ENCODE data around the gene SOWAHD.
"Not testable (repeated sequence)": the region's sequence is repeated elsewhere in the genome, so short reads cannot be mapped to it uniquely, and the experiment has no call there.

Gene SOWAHD

DNA sequence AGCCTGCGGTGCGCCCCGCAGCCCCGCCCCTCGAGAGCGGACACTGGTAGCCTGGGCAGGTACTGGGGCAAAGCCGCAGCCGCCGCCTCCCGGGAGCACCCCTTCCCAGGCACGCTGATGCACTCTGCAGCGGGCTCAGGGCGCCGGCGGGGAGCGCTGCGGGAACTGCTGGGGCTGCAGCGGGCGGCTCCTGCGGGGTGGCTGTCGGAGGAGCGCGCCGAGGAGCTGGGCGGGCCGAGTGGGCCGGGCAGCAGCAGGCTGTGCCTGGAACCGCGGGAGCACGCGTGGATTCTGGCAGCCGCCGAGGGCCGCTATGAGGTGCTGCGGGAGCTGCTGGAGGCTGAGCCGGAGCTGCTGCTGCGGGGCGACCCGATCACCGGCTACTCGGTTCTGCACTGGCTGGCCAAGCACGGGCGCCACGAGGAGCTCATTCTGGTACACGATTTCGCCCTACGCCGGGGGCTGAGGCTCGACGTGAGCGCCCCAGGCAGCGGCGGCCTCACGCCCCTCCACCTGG is 401 bp downstream of the SOWAHD start:
- no peak for DNase-seq (ENCODE audit: low read depth, low spot score)

DNA sequence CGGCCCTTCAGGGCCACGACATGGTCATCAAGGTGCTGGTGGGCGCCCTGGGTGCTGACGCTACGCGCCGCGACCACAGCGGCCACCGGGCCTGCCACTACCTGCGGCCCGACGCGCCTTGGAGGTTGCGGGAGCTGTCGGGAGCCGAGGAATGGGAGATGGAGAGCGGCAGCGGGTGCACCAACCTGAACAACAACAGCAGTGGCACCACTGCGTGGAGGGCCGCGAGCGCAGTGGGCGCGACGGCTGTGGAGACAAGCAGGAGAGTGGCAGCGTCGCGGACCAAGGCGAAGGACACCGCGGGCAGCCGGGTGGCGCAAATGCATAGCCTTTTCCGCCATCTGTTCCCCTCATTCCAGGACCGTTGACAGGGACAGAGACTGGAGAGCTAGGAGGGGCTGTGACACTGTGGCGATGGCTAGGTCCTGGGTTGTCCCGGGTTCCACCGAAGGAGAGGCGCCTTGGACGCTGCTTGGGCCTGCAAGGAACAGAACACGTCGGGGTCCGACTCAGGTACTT is 919 bp downstream of the SOWAHD start:
- DNase-seq (ENCODE audit: low read depth, low spot score), result no peak

DNA sequence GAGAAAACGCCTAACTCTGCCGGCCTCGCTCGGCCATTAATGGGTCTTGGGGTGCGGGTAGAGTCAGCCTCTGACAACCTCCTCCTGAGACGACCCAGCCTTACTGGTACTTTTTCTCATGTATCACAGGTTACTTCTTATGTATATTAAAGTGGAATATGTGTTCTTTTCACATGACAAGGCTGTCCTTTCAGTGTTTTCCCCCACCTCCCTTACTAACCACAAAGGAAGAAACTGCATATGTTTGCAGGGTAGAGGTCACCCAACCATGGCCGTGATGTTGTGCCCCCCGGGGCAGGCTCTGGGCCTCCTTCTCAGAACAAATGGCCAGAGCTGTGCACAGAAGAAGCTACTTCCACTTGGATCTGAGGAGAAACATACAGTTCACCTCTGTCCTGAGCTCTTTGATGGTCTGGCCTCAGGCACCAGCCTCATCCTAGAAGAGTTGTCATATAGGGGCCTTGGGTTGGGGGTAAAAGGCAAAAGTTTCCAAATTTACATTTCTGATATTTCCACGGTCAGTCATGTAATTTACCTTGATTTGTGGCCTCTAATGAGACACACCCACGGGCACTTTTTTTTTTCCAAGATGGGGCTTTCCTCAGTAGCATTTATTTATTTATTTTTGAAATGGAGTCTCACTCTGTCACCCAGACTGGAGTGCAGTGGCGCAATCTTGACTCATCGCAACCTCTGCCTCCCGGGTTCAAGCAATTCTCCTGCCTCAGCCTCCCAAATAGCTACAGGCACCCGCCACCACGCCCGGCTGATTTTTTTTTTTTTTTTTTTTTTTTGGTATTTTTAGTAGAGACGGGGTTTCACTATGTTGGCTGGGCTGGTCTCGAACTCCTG is 1.9 kb downstream of the SOWAHD start:
- DNase-seq (ENCODE audit: low read depth, low spot score), result no peak

DNA sequence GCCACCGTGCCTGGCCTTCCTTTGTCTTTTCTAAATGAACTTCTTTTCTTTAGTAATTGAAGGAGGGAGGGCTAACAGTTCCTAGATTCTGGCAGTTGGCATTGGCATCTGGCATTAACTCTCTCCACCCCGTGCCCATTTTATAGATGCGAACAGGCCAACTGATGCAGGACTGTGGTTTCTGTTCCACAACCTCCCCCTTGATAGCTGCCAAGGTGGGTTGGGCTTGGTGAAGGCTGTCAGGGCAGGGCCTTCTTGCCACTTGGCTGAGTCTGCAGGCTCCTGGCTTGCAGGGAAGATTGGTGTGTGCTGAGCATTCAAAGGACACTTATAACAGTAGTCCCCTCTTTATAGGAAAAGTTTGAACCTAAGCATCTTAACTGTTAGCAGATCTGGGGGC is 4.3 kb downstream of the SOWAHD start:
- DNase-seq (ENCODE audit: low read depth, low spot score), result no peak

DNA sequence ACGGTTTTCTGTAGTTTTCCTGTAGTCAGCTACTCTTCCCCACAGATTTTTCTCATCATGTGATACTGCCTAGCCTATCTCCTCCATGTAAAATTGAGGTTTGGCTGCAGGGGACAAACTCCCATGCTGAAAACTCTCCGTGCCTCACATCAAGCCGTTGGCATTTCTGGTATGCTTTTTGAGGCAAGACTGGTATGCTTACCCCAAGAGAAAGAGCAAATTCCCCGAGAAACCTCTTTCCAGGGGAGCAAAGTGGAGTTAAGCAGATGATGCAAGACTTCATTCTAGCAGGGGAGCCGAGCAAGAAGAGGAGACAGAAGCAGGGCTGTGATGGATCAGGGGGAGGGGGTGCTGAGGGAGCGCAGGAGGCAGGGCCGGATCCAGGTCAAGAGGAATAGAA is 4.8 kb downstream of the SOWAHD start:
- no peak for DNase-seq (ENCODE audit: low read depth, low spot score)

DNA sequence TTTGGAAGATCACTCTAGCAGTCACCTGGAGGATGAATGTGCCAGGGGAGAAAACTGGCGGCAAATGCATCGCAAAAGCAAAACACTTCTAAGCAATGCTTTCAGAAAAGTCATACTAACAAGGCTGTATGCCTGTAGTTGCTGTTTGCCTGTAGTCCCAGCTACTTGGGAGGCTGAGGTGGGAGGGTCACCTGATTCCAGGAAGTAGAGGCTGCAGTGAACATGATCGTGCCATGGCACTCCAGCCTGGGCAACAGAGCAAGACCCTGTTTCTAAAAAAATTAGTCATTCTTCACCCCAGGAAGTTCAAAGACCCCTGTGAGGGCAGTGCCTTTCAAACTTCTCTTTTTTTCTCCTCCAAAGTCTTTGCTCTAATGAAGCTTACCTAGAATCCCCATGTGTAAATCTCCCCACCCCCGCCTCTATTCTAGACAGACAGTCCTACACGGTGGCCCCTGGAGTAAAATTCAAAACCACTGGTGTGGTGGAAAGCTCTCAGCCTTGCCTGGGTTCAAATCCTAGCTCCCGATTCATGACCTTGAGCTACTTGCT is 5.5 kb downstream of the SOWAHD start:
- DNase-seq (ENCODE audit: low read depth, low spot score), result no peak

DNA sequence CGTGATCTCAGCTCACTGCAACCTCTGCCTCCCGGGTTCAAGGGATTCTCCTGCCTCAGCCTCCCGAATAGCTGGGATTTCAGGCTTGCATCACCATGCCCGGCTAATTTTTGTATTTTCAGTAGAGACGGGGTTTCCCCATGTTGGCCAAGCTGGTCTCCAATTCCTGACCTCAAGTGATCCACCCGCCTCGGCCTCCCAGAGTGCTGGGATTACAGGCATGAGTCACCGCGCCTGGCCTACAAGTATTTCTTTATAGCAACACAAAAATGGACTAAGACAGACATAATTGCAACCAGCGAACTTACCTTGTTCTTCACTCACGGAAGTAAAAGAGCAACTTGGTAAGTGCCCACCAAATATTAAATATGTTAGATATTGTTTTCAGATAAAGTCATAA is 10.0 kb downstream of the SOWAHD start:
- DNase-seq (ENCODE audit: low read depth, low spot score), result not testable (repeated sequence)

DNA sequence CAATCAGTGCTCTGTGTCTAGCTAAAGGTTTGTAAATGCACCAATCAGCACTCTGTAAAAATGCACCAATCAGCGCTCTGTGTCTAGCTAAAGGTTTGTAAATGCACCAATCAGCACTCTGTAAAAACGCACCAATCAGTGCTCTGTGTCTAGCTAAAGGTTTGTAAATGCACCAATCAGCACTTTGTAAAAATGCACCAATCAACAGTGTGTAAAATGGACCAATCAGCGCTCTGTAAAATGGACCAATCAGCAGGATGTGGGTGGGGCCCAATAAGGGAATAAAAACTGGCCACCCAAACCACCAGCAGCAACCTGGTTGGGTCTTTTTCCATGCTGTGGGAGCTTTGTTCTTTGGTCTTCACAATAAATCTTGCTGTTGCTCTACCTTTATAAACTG is 11.0 kb downstream of the SOWAHD start:
- not testable (repeated sequence) for DNase-seq (ENCODE audit: low read depth, low spot score)

DNA sequence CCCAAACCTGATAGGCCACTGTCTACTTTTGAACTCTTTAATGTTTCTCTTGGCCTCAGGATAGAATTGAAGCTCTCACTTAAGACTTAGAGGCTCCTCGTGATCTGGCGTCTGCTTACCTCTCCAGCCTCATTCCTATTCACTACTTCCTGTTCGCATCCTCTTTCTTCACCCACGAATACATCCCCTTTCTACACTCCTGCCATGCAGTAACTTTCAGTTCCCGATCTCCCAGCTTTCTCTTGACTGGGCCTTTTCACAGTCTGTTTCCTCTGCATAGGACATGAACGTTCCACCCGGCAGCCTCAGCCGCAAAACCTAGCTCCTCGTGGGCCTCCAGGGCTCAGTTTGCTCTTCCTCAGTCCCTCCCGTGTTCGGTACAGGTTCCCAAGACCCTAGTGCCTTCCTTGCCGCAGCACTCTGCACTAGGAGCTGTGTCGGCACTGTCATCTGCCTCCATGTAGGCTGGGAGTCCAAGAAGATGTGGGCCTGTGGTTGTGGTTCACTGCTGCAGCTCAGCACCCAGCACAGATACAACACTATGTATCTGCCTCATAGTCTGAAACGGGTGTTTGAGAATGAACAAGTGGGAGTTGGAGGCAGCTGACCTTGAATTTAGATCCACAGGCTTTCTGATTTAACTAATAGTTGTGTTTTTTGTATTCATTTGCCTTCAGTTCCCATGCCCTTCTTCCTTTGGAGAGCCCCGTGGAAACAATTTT is 17.3 kb downstream of the SOWAHD start:
- no peak for DNase-seq (ENCODE audit: low read depth, low spot score)

DNA sequence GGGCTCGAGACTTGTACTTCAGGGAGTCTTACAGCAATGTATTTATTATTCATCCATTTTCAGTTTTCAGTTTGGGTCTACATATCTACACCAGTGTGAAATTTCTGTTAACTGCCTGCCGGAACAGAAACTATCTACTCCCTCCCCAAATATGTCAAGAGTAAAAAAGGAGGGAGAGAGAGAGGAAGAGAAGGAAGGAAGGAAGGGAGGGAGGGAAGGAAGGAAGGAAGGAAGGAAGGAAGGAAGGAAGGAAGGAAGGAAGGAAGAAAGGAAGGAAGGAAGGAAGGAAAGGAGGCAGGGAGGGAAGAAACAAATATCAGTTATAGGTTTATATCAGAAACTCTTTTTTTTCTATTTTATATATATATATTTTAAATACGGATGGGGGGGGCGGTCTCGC is 20.4 kb downstream of the SOWAHD start:
- DNase-seq (ENCODE audit: low read depth, low spot score), result no peak

DNA sequence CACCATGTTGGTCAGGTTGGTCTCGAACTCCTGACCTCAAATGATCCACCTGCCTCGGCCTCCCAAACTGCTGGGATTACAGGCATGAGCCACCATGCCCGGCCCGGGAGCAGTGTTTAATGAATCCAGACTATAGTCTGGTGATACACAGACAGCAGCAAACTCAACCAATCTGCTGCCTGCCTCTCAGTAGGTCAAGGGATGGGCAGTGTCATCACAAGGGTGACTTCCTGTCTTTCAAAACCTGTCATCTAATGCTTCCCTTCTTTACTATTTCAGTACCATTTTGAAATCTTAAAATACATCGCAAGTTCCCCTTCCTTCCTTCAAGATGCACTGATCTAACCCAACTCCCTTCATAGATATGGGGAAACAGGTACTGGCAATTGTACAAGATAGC is 24.6 kb downstream of the SOWAHD start:
- no peak for DNase-seq (ENCODE audit: low read depth, low spot score)

DNA sequence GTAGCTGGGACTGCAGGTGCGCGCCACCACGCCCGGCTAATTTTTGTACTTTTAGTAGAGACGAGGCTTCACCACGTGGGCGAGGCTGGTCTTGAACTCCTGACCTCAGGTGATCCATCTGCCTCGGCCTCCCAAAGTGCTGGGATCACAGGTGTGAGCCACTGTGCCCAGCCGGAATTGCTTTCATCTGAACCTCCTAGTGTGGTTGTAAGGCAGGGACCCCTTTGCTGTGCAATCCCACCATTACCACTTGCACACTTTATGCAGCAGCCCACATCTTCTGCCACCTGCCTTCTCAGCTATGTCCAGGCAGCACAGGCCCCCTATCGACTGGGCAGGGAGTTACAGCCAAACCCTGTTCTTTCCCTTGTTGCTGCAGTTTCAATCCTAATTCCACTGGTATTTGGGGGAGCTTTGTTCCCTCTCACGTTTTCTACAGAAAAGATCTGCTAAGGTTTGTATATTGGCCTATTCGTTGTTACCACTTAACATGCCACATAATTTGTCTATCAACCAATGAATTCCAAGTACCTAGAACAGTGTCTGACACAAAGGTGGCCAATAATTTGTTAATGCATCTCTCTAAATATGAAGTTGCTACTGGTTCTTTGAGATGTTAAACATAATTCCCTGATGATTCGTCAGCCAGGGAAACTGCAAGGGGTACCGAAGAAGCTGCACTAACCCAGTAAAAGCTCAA is 26.5 kb downstream of the SOWAHD start:
- peak; percentile 14 for DNase-seq (ENCODE audit: low read depth, low spot score)

DNA sequence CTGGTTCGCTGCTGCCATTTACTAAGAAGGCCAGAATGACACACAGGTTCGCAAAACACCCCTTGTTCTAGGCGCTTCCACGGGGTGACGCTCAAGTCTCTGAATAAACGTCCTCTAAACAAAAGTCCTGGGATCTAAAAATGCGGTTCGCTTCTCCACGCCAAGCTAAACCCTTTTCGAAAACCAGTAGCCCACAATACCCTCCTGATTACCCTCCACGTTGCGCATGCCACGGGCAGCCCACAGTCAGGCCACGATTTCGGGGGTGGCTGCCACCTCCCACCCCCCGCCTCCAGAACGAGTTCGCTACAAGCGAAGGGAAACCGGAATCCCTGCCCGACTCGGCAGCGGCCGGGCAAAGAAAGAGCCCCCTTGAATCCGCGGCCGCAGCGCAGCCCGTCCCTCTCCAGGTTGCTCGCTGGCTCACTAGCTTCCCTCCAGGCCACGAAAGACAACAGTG is 32.6 kb downstream of the SOWAHD start:
- DNase-seq (ENCODE audit: low read depth, low spot score), result peak; percentile 0

DNA sequence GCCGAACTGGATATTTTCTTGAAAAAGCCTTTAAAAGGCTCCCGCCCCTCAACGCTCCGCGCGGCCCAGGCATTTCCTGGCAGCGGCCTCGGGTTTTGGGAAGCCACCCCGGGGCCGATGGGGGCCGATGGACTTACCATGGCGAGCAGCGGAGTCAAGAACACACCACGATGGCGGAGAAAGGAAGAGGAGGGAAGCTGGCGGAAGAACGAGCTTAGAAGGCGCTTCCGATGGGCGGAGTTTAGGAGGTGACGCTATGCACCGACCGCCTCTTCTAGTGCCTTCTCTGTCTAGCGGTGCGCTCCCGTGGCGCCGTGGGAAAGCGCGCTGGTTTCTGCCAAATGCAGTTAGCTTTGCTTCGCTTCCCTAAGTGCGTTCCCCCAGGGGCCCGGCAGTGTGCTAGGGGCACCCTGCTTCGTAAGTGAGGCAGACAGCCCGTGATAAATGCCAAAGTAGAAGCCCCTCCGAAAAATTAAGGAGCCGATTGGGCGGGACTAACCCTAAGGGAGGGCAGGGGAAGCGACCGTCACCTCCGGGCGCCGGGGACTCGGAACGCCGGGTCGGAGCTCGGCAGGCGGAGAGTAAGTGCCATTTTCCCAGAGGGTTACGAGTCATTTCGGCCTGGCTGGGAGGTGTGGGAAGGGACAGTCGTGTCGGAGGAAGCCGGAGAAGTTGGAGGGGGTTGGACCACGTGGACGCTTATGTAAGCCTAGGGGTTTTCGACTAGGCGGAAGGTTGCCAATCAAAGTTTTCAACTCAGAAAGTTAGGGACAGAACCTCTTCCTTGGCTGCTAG is 33.2 kb downstream of the SOWAHD start, which contains the start of gene RPL39:
Gene RPL39, minus strand, starts transcription at position 194 of the 795 bp plus-strand sequence. Its CDS starts 54 bp downstream, at position 140.
- DNase-seq (ENCODE audit: low read depth, low spot score), result peak; percentile 54

DNA sequence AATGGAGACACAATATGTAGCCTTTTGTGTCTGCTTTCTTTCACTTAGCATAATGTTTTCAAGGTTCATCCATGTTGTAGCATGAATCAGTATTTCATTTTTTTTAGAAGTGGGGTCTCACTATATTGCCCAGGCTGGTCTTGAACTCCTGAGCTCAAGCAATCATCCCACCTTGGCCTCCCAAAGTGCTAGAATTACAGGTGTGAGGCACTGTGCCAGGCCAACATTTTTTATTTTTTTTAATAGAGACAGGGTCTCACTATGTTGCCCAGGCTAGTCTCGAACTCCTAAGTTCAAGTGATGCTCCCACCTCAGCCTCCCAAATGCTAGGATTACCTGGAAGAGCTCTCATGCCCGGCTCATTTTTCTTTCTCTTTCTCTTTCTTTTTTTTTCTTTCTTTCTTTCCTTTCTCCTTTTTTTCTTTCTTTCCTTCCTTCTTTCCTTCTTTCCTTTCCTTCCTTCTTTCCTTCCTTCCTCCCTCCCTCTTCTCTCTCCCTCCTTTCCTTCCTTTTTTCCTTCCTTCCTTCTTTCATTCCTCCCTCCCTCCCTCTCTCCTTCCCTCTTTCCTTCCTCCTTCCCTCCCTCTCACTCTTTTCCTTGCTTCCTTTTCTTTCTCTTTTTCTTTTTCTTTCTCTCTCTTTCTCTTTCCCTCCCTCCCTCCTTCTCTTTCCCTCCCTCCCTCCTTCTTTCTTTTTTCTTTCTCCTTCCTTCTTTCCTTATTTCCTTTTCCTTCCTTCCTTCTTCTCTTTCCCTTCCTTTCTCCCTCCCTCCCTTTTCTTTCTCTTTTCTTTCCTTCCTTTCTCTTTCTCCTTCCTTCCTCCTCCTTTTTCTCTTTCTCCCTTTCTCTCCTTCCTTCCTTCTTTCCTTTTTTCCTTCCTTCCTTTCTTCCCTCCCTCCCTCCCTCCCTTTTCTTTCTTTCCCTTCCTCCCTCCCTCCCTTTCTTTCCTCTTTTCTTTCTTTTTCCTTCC is 43.1 kb downstream of the SOWAHD start:
- no peak for DNase-seq (ENCODE audit: low read depth, low spot score)

DNA sequence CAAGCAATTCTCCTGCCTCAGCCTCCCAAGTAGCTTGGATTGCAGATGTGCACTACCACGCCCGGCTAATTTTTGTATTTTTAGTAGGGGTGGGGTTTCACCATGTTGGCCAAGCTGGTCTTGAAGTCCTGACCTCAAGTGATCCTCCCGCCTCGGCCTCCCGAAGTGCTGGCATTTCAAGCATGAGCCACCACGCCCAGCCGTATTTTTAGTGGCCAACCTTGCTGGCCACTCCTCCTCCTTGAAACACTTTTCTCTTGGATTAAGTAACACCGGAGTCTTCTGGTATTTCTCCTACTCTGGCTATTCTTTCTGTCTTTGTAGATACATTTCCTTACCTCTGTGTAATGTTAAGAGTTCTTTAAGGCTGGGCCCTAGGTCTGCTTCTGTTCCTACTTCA is 44.2 kb downstream of the SOWAHD start:
- no peak for DNase-seq (ENCODE audit: low read depth, low spot score)

DNA sequence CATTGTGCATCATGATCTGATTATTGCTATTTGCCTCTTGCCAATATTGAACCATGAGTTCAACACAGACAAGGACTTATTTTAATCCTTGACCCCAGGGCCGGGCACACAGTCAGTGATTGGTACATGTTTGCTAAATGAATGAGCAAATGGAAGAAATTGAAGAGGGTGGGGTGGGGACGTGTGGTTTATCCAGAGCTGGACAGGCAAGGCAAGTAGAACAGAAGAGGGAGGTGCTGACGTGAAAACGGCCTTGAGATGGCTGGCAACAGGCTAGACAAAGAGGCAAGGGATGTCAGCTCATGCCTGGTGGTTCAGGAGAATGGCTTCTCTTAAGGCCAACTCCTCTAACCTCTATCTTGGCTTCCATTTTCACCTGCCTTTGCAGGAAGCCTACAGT is 50.1 kb downstream of the SOWAHD start:
- not testable (repeated sequence) for DNase-seq (ENCODE audit: low read depth, low spot score)

DNA sequence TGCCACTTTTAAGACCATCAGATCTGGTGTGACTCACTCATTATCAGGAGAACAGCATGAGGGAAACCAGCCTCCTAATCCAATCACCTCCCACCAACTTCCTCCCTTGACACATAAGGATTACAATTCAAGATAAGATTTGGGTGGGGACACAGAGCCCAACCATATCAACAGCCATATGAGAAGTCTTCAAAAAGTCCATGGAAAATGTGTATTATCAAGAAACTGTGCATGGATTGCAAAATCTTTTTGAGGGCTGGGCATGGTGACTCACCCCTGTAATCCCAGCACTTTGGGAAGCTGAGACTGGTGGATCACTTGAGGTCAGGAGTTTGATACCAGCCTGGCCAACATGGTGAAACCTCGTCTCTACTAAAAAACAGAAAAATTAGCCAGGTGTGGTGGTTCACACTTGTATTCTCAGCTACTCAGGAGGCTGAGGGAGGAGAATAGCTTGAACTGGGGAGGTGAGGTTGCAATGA is 50.8 kb downstream of the SOWAHD start:
- DNase-seq (ENCODE audit: low read depth, low spot score), result no peak
